ENCODE results near the gene C16orf87. TPM values are rescaled to one million over a fixed set of nuclear protein-coding genes. Genes with fewer than 3 reads are reported as not detected.
A peak's percentile ranks its signal among the peaks of the same experiment; 100 is the strongest.

Gene C16orf87
- total RNA-seq, 1 experiment from 2014 or later = 13.5 TPM

- H3K4me1 Mint-ChIP-seq (ENCODE audit: insufficient read depth, unreplicated experiment) = no peaks in the 10 kb centered on the region
- CTCF ChIA-PET = interaction anchor here (0.9 kb wide), 1 partner anchor 101 kb away, joined by 3 read pairs; no protein-coding TSS in a partner anchor
- TF ChIP-seq CTCF (IDR thresholded peaks at IDR 0.05; ENCODE audit: unreplicated experiment) = no peak
Measured at GRCh38 chr16:46774743-46775177, 56.2 kb downstream of the C16orf87 start.

GRCh38 chr16:46772463-46772862 lies 58.5 kb downstream of the C16orf87 start:
- DNase-seq (ENCODE audit: unreplicated experiment) = no peak
- no peak overlapping the region for H3K27ac Mint-ChIP-seq (ENCODE audit: low read depth, unreplicated experiment)
- intact Hi-C loops (cut with micrococcal nuclease) = no loop called here
- CTCF ChIA-PET = interaction anchor here (0.5 to 1.0 kb wide), 2 partner anchors 30 to 143 kb away, joined by 3 to 4 read pairs; no protein-coding TSS in a partner anchor
- H3K27me3 Mint-ChIP-seq (ENCODE audit: insufficient read depth, unreplicated experiment) = no peaks in the 10 kb centered on the region
- TF ChIP-seq CTCF (IDR thresholded peaks at IDR 0.05; ENCODE audit: unreplicated experiment) = no peak
- POLR2A ChIA-PET = interaction anchor here (0.7 kb wide), 1 partner anchor 67 kb away, joined by 3 read pairs; no protein-coding TSS in a partner anchor
- no peaks in the 10 kb centered on the region for H3K4me1 Mint-ChIP-seq (ENCODE audit: insufficient read depth, unreplicated experiment)
- H3K36me3 Mint-ChIP-seq (ENCODE audit: insufficient read depth, unreplicated experiment) = no peaks in the 10 kb centered on the region
- no peak overlapping the region for H3K4me3 Mint-ChIP-seq (ENCODE audit: unreplicated experiment)
- no TSS peak for BruUV-seq (replicated peaks)
- H3K9me3 Mint-ChIP-seq (ENCODE audit: unreplicated experiment) = no peaks in the 10 kb centered on the region

More at GRCh38 chr16:46774743-46775177, 56.2 kb downstream of the C16orf87 start:
- Mint-ChIP-seq H3K27ac (ENCODE audit: low read depth, unreplicated experiment) (no peak overlapping the region), H3K4me3 (ENCODE audit: unreplicated experiment) (no peak overlapping the region), H3K9me3 (ENCODE audit: unreplicated experiment) (no peaks in the 10 kb centered on the region), H3K27me3 (ENCODE audit: insufficient read depth, unreplicated experiment) (no peaks in the 10 kb centered on the region), H3K36me3 (ENCODE audit: insufficient read depth, unreplicated experiment) (no peaks in the 10 kb centered on the region)
- BruUV-seq (replicated peaks) = no TSS peak
- DNase-seq (ENCODE audit: unreplicated experiment) = no peak
- intact Hi-C loops (cut with micrococcal nuclease) = no loop called here
- POLR2A ChIA-PET = no interaction called here

GRCh38 chr16:46768809-46769208 lies 62.2 kb downstream of the C16orf87 start:
- no peaks in the 10 kb centered on the region for H3K36me3 Mint-ChIP-seq (ENCODE audit: insufficient read depth, unreplicated experiment)

GRCh38 chr16:46765050-46765449 lies 65.9 kb downstream of the C16orf87 start:
- Mint-ChIP-seq H3K4me1 (ENCODE audit: insufficient read depth, unreplicated experiment) (no peaks in the 10 kb centered on the region), H3K4me3 (ENCODE audit: unreplicated experiment) (no peak overlapping the region), H3K36me3 (ENCODE audit: insufficient read depth, unreplicated experiment) (peaks cover 6% of the 10 kb centered on the region), H3K27me3 (ENCODE audit: insufficient read depth, unreplicated experiment) (peaks cover 11% of the 10 kb centered on the region), H3K9me3 (ENCODE audit: unreplicated experiment) (no peaks in the 10 kb centered on the region), H3K27ac (ENCODE audit: low read depth, unreplicated experiment) (no peak overlapping the region)
- ChIA-PET POLR2A (no interaction called here), CTCF (no interaction called here)
- no TSS peak for BruUV-seq (replicated peaks)
- TF ChIP-seq CTCF (IDR thresholded peaks at IDR 0.05; ENCODE audit: unreplicated experiment) = no peak
- intact Hi-C loops (cut with micrococcal nuclease) = no loop called here
- DNase-seq (ENCODE audit: unreplicated experiment) = peak; percentile 21

More at GRCh38 chr16:46768809-46769208, 62.2 kb downstream of the C16orf87 start:
- Mint-ChIP-seq H3K27ac (ENCODE audit: low read depth, unreplicated experiment) (no peak overlapping the region), H3K4me3 (ENCODE audit: unreplicated experiment) (no peak overlapping the region), H3K9me3 (ENCODE audit: unreplicated experiment) (no peaks in the 10 kb centered on the region), H3K27me3 (ENCODE audit: insufficient read depth, unreplicated experiment) (no peaks in the 10 kb centered on the region), H3K4me1 (ENCODE audit: insufficient read depth, unreplicated experiment) (no peaks in the 10 kb centered on the region)
- TF ChIP-seq CTCF (IDR thresholded peaks at IDR 0.05; ENCODE audit: unreplicated experiment) = no peak
- ChIA-PET POLR2A (no interaction called here), CTCF (interaction anchor here (0.8 kb wide), 1 partner anchor 32 kb away, joined by 3 read pairs; no protein-coding TSS in a partner anchor)
- no peak for DNase-seq (ENCODE audit: unreplicated experiment)
- intact Hi-C loops (cut with micrococcal nuclease) = no loop called here
- no TSS peak for BruUV-seq (replicated peaks)
